ENCODE measurements around the gene DMPK. TPM values are rescaled to one million over a fixed set of nuclear protein-coding genes. Genes with fewer than 3 reads are reported as not detected.

The DMPK gene
- total and polyA plus RNA-seq, 4 experiments from 2014 or later, result 1.3 to 32.9 (median 30.8) TPM; not detected in 1

DNA sequence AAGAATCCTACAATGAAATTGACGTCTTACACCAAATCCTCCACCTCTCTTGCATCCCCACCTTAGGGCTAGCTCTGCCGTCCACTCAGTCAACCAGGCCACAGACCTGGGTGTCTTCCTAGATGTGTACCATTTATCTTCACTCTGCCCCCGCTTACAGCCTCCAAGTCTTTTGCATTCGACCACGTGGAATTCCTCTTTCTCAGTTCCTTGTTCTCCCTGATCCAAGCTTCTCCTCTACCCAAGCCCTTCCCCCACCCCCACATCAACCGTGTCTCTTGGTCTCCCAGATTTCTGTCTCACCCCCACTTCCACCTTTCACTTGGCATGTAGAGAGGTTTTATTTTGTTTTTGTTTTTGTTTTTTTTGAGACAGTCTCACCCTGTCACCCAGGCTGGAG is 11.6 kb upstream of the DMPK start:
- peaks cover 6% of the 10 kb centered on the region for H3K36me3 ChIP-seq (ENCODE audit: insufficient read depth, low read length)
- H3K9me3 ChIP-seq (ENCODE audit: control insufficient read depth in 1 of 2, low read length in 2 of 2), result no peaks in the 10 kb centered on the region
- ChIA-PET POLR2A (ENCODE audit: partially characterized antibody) (interaction anchor here (1.2 to 3.8 kb wide), 2 partner anchors 24 to 64 kb away, joined by 3 to 56 read pairs; partner anchors contain the start of gene SIX5), CTCF (ENCODE audit: partially characterized antibody) (interaction anchor here (12.2 kb wide), 1 partner anchor 25 kb away, joined by 238 read pairs; the partner anchor contains the start of gene SIX5)
- H3K4me3 Mint-ChIP-seq, result peak overlapping the region in 6 of 8 donors; percentile 40 to 85 (median 72)
- H3K27me3 ChIP-seq (ENCODE audit: insufficient read depth, low read length), result peaks cover 4% of the 10 kb centered on the region
- H3K27me3 Mint-ChIP-seq, result peaks cover 10 to 21% of the 10 kb centered on the region in 2 donors
- intact Hi-C loops (cut with micrococcal nuclease), result loop anchor here (2.0 to 10.0 kb wide), 3 partner anchors 69 to 201 kb away; partner anchors contain the start of genes CCDC61 and SYMPK
- H3K4me1 Mint-ChIP-seq, result peaks cover 30 to 43% (median 35%) of the 10 kb centered on the region in 4 donors
- no peak for DNase-seq
- H3K4me3 ChIP-seq (ENCODE audit: low read length in 2 of 2), result no peak overlapping the region
- H3K4me1 ChIP-seq (ENCODE audit: insufficient read depth, low read length), result peaks cover 32% of the 10 kb centered on the region
- peak overlapping the region in 6 of 7 donors; percentile 37 to 93 (median 88) for H3K27ac Mint-ChIP-seq
- H3K9me3 Mint-ChIP-seq, result no peaks in the 10 kb centered on the region
- peaks cover 7 to 22% of the 10 kb centered on the region in 2 donors for H3K36me3 Mint-ChIP-seq
- no peak overlapping the region for H3K27ac ChIP-seq (ENCODE audit: low read depth, low read length)

DNA sequence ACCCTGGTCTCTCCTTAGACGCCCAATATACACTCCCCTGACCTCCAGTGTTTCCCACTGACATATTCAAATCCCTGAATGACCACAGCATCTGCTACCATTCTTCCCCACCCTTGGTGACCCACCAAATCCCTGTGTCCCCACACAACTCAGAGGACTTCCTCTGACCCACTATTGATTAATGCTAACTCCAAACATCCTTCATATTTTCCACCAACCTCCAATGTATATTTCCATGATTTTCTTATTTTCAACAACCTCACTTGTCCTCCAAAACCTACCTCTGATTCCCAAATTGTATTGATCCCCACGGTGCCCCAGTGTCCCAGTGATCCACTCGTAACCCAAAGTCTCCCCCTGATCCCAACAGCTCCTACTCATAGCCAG is 10.9 kb upstream of the DMPK start:
- no peaks in the 10 kb centered on the region for H3K9me3 ChIP-seq (ENCODE audit: control insufficient read depth in 1 of 2, low read length in 2 of 2)
- peak overlapping the region in 1 of 2 donors; percentile 62 for H3K4me3 ChIP-seq (ENCODE audit: low read length in 2 of 2)
- DNase-seq, result no peak
- Mint-ChIP-seq H3K9me3 (no peaks in the 10 kb centered on the region), H3K4me3 (peak overlapping the region; percentile 77 to 92 (median 85)), H3K27me3 (peaks cover 8 to 20% of the 10 kb centered on the region in 2 donors), H3K36me3 (peaks cover 14 to 29% of the 10 kb centered on the region in 2 donors), H3K27ac (peak overlapping the region; percentile 79 to 96 (median 91)), H3K4me1 (peaks cover 29 to 46% (median 35%) of the 10 kb centered on the region in 4 donors)
- no peak overlapping the region for H3K27ac ChIP-seq (ENCODE audit: low read depth, low read length)
- intact Hi-C loops (cut with micrococcal nuclease), result loop anchor here (2.0 to 10.0 kb wide), 3 partner anchors 70 to 202 kb away; partner anchors contain the start of genes CCDC61 and SYMPK
- H3K27me3 ChIP-seq (ENCODE audit: insufficient read depth, low read length), result peaks cover 4% of the 10 kb centered on the region
- POLR2A ChIA-PET (ENCODE audit: partially characterized antibody), result interaction anchor here (1.0 to 3.8 kb wide), 6 partner anchors 11 to 343 kb away, joined by 3 to 56 read pairs (median 6); partner anchors contain the start of genes CCDC61, DMPK, SIX5 and SYMPK
- CTCF ChIA-PET (ENCODE audit: partially characterized antibody), result interaction anchor here (12.2 kb wide), 1 partner anchor 24 kb away, joined by 238 read pairs; the partner anchor contains the start of gene SIX5
- H3K4me1 ChIP-seq (ENCODE audit: insufficient read depth, low read length), result peaks cover 32% of the 10 kb centered on the region
- H3K36me3 ChIP-seq (ENCODE audit: insufficient read depth, low read length), result peaks cover 13% of the 10 kb centered on the region

DNA sequence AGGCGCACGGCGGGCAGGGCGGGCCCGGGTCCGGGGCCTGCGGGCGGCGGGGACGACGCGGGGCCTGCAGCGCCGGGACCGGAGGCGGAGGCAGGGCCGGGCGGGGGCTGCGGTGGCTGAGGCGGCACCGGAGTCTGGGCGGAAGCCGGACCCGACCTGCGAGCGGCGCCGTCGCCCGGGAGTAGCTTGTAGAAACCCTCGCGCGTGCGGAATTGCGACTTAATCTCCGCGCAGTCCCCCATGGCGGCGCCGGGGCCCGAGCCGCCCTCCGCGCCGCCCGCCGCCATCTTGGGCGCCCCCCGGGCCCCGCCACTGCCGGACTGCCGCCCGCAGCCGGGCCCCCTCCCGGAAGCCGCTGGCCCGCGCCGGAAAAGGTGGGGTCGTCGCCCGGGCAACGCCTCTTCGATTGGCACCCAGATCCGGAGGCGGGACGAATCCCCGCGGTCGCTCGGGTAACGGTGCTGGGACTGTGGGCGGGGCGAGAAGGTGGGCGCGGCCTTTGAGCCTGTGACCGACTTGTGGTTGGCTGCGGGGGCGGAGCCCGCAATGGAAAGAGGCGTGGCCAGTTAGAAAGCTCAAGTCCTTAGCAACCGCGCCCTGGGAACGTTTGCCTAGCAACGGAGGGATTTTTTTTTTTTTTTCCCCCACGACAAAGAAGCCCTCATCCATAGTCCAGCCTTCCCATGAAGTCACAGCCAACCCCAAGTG is 10.3 kb upstream of the DMPK start, which contains the start of gene DMWD:
TSS of gene DMWD (minus strand) at position 376 of the 708 bp plus-strand sequence. CDS start at position 287, 89 bp downstream.
- Histone ChIP-seq H3K9me3 (ENCODE audit: control insufficient read depth in 1 of 2, low read length in 2 of 2) (no peaks in the 10 kb centered on the region), H3K36me3 (ENCODE audit: insufficient read depth, low read length) (peaks cover 15% of the 10 kb centered on the region), H3K27me3 (ENCODE audit: insufficient read depth, low read length) (peaks cover 4% of the 10 kb centered on the region), H3K4me3 (ENCODE audit: low read length in 2 of 2) (peak within 1 kb of the TSS; percentile 33 to 62), H3K4me1 (ENCODE audit: insufficient read depth, low read length) (peaks cover 32% of the 10 kb centered on the region), H3K27ac (ENCODE audit: low read depth, low read length) (no peak within 1 kb of the TSS)
- Mint-ChIP-seq H3K9me3 (no peaks in the 10 kb centered on the region), H3K4me3 (peak within 1 kb of the TSS; percentile 82 to 92 (median 89)), H3K27me3 (peaks cover 8 to 20% of the 10 kb centered on the region in 2 donors), H3K27ac (peak within 1 kb of the TSS; percentile 79 to 96 (median 91)), H3K36me3 (peaks cover 19 to 35% of the 10 kb centered on the region in 2 donors), H3K4me1 (peaks cover 31 to 46% (median 36%) of the 10 kb centered on the region in 4 donors)
- POLR2A ChIA-PET (ENCODE audit: partially characterized antibody), result interaction anchor here (1.0 to 3.8 kb wide), 7 partner anchors 10 to 343 kb away, joined by 3 to 56 read pairs (median 4); partner anchors contain the start of genes CCDC61, DMPK, SIX5 and SYMPK
- intact Hi-C loops (cut with micrococcal nuclease), result loop anchor here (1.0 to 10.0 kb wide), 4 partner anchors 22 to 202 kb away; partner anchors contain the start of genes CCDC61 and SYMPK
- peak; percentile 97 to 99 (median 98) for DNase-seq
- CTCF ChIA-PET (ENCODE audit: partially characterized antibody), result interaction anchor here (1.6 to 12.2 kb wide), 2 partner anchors 14 to 24 kb away, joined by 6 to 238 read pairs; partner anchors contain the start of gene SIX5

GRCh38 chr19:45791744-45792469 is 9.6 kb upstream of the DMPK start:
- H3K36me3 ChIP-seq (ENCODE audit: insufficient read depth, low read length), result peaks cover 17% of the 10 kb centered on the region
- Mint-ChIP-seq H3K27me3 (peaks cover 8 to 20% of the 10 kb centered on the region in 2 donors), H3K27ac (peak overlapping the region; percentile 61 to 96 (median 86)), H3K9me3 (no peaks in the 10 kb centered on the region), H3K36me3 (peaks cover 24 to 42% of the 10 kb centered on the region in 2 donors), H3K4me1 (peaks cover 31 to 46% (median 36%) of the 10 kb centered on the region in 4 donors), H3K4me3 (peak overlapping the region; percentile 82 to 92 (median 89))
- POLR2A ChIA-PET (ENCODE audit: partially characterized antibody), result interaction anchor here (1.4 to 3.8 kb wide), 5 partner anchors 13 to 203 kb away, joined by 3 to 56 read pairs (median 8); partner anchors contain the start of genes CCDC61, SIX5 and SYMPK
- intact Hi-C loops (cut with micrococcal nuclease), result loop anchor here (1.0 to 10.0 kb wide), 4 partner anchors 22 to 203 kb away; partner anchors contain the start of genes CCDC61 and SYMPK
- peaks cover 32% of the 10 kb centered on the region for H3K4me1 ChIP-seq (ENCODE audit: insufficient read depth, low read length)
- no peaks in the 10 kb centered on the region for H3K9me3 ChIP-seq (ENCODE audit: control insufficient read depth in 1 of 2, low read length in 2 of 2)
- CTCF ChIA-PET (ENCODE audit: partially characterized antibody), result interaction anchor here (1.1 to 12.2 kb wide), 4 partner anchors 13 to 23 kb away, joined by 4 to 238 read pairs (median 6); partner anchors contain the start of gene SIX5
- peak overlapping the region; percentile 33 to 62 for H3K4me3 ChIP-seq (ENCODE audit: low read length in 2 of 2)
- H3K27ac ChIP-seq (ENCODE audit: low read depth, low read length), result no peak overlapping the region
- DNase-seq, result peak in 2 of 5 donors; percentile 13 to 22
- peaks cover 4% of the 10 kb centered on the region for H3K27me3 ChIP-seq (ENCODE audit: insufficient read depth, low read length)

GRCh38 chr19:45790942-45791341 is 8.7 kb upstream of the DMPK start:
- Mint-ChIP-seq H3K27me3 (peaks cover 7 to 17% of the 10 kb centered on the region in 2 donors), H3K9me3 (no peaks in the 10 kb centered on the region), H3K4me3 (peak overlapping the region; percentile 73 to 92 (median 88)), H3K27ac (peak overlapping the region in 6 of 7 donors; percentile 1 to 96 (median 70)), H3K36me3 (peaks cover 32 to 45% of the 10 kb centered on the region in 2 donors), H3K4me1 (peaks cover 31 to 46% (median 36%) of the 10 kb centered on the region in 4 donors)
- peaks cover 32% of the 10 kb centered on the region for H3K4me1 ChIP-seq (ENCODE audit: insufficient read depth, low read length)
- intact Hi-C loops (cut with micrococcal nuclease), result loop anchor here (10.0 kb wide), 1 partner anchor 204 kb away; the partner anchor contains the start of gene CCDC61
- H3K27me3 ChIP-seq (ENCODE audit: insufficient read depth, low read length), result peaks cover 4% of the 10 kb centered on the region
- H3K27ac ChIP-seq (ENCODE audit: low read depth, low read length), result no peak overlapping the region
- peak; percentile 48 to 68 (median 62) for DNase-seq
- peaks cover 20% of the 10 kb centered on the region for H3K36me3 ChIP-seq (ENCODE audit: insufficient read depth, low read length)
- H3K4me3 ChIP-seq (ENCODE audit: low read length in 2 of 2), result peak overlapping the region in 1 of 2 donors; percentile 62
- no peaks in the 10 kb centered on the region for H3K9me3 ChIP-seq (ENCODE audit: control insufficient read depth in 1 of 2, low read length in 2 of 2)
- ChIA-PET CTCF (ENCODE audit: partially characterized antibody) (interaction anchor here (1.1 to 1.3 kb wide), 3 partner anchors 8 to 21 kb away, joined by 4 to 6 read pairs (median 4); partner anchors contain the start of gene SIX5), POLR2A (ENCODE audit: partially characterized antibody) (interaction anchor here (1.4 to 3.8 kb wide), 2 partner anchors 12 to 21 kb away, joined by 4 to 56 read pairs; partner anchors contain the start of gene SIX5)

All from CD4-positive, alpha-beta memory T cell (primary cell).